T-helper 2 cell treated with Interferon-gamma antibody and Interleukin-4, amounts not matched to agents 5 μg/mL and 100 μg/mL, for 36 hours (primary cell): Measurements from ENCODE around the gene SELENOM.

Experiments used
- DNase-seq: peaks from one replicate; pipeline ENCODE4 v3.0.0; 2021; ENCODE audit warnings: low spot score
- H3K27ac Mint-ChIP-seq: one replicate; pipeline ENCODE4 v1.8.0; 2021; ENCODE audit warnings: mild to moderate bottlenecking, mixed read lengths
- H3K27me3 Mint-ChIP-seq: one replicate; pipeline ENCODE4 v1.8.0; 2021; ENCODE audit warnings: low read depth, mixed read lengths
- H3K36me3 Mint-ChIP-seq: one replicate; pipeline ENCODE4 v1.8.0; 2021; ENCODE audit warnings: low read depth, mixed read lengths
- H3K4me1 Mint-ChIP-seq: one replicate; pipeline ENCODE4 v1.8.0; 2021; ENCODE audit warnings: low read depth, mixed read lengths
- H3K4me3 Mint-ChIP-seq: one replicate; pipeline ENCODE4 v1.8.0; 2022; ENCODE audit warnings: mild to moderate bottlenecking, moderate library complexity, mixed read lengths
- H3K9me3 Mint-ChIP-seq: one replicate; pipeline ENCODE4 v1.8.0; 2021; ENCODE audit warnings: mixed read lengths

SELENOM gene, protein sequence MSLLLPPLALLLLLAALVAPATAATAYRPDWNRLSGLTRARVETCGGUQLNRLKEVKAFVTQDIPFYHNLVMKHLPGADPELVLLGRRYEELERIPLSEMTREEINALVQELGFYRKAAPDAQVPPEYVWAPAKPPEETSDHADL

DNA sequence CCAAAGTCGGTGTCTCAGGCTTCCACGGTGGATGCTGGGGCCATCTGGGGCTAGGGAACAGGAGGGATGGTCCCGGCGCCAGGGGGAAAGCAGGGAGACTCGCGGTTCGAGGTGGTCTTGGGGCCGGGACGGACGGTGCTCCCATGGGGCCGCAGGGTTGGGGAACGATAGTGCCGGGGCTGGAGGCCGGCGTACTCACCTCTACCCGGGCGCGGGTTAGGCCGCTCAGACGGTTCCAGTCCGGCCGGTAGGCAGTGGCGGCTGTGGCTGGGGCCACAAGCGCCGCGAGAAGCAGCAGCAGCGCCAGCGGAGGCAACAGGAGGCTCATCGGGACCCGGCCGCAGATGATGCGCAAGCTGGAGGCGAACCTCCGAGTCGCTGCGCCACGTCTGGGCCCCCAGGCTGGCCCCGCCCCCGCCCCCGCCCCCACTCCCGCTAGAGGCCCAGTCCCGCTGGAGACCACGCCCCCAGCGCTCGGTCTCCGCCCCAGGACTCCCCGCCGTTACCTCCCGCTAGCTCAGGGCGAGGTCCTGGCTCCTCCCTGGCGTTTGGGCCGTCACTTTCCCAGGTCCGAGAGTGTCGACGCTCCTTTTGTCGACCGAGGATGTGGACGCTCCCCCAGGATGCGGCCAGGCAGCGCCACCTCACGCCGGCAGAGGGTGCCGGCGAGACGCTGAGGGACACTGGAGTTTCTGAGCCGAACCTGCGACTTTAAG is at the start of gene SELENOM:
Gene SELENOM, minus strand, starts transcription at position 391 of the 716 bp plus-strand sequence. Its CDS starts 63 bp downstream, at position 328.
- H3K36me3 Mint-ChIP-seq, result no peaks in the 10 kb centered on the region
- H3K4me1 Mint-ChIP-seq, result peaks cover 9% of the 10 kb centered on the region
- H3K27ac Mint-ChIP-seq, result peak within 1 kb of the TSS; percentile 41
- H3K4me3 Mint-ChIP-seq, result peak within 1 kb of the TSS; percentile 81
- H3K27me3 Mint-ChIP-seq, result no peaks in the 10 kb centered on the region
- peak; percentile 91 for DNase-seq
- no peaks in the 10 kb centered on the region for H3K9me3 Mint-ChIP-seq

DNA sequence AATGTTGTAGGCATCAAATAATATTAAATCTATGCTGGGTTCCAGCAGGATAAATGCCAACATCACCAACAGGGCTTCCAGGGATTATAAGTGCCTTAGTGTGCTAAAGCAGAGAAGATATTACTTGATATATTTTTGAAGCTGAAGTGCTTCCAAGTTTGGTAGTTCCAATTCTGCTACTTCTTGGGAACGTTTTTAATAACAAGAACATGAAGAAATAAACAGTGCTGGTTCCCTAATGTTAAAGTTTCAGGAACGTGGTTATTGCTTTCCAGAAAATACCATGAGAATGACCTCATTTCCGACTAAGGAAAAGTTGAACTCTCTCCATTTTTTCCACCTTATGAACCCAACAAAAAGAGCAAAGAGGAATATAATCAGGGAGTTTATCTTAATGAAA is 48.1 kb upstream of the SELENOM start:
- peaks cover 5% of the 10 kb centered on the region for H3K4me1 Mint-ChIP-seq
- no peaks in the 10 kb centered on the region for H3K9me3 Mint-ChIP-seq
- no peak for DNase-seq
- H3K36me3 Mint-ChIP-seq, result peaks cover 2% of the 10 kb centered on the region
- H3K27ac Mint-ChIP-seq, result no peak overlapping the region
- H3K4me3 Mint-ChIP-seq, result no peak overlapping the region
- H3K27me3 Mint-ChIP-seq, result peaks cover 5% of the 10 kb centered on the region

DNA sequence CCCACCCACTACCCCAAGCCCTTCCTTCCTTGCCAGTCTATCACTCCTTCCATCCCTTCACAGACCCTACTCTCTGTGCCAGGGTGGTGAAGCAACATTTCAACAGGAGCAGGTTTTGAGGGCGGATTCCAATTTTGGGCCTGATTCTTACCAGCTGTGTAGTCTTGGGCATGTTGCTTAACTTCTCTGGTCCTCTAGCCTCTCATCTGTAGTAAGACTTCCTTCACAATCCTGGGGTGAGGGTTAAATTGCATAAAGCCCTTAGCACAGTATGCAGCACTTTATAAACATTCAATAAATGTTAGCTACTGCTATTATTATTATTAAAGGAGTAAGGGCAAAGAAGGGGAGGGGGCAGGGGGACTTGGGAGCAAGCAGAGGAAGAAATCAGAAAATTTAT is 47.6 kb upstream of the SELENOM start:
- no peak for DNase-seq
- Mint-ChIP-seq H3K4me3 (no peak overlapping the region), H3K36me3 (peaks cover under 1% of the 10 kb centered on the region), H3K27ac (no peak overlapping the region), H3K27me3 (peaks cover 5% of the 10 kb centered on the region), H3K9me3 (no peaks in the 10 kb centered on the region), H3K4me1 (peaks cover 4% of the 10 kb centered on the region)

DNA sequence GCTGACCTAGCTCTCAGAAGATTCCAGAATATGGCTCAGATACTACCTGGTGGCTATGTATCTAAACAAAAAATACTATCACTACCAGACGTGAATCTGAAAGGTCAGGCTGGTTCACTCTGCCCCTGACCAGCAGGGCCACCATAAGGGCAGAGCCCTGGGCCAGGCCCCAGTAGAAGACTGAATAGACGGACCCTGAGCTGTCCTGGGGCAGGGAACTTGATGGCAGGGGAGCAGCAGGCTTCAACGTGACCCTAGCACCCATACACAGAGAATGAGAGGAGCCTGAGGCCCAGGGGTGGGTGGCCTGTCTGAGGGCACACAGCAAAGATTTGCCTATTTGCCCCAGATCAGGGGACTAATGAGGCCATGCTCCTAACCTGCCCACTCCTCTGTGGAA is 46.0 kb upstream of the SELENOM start:
- H3K27me3 Mint-ChIP-seq, result peaks cover 5% of the 10 kb centered on the region
- no peak for DNase-seq

DNA sequence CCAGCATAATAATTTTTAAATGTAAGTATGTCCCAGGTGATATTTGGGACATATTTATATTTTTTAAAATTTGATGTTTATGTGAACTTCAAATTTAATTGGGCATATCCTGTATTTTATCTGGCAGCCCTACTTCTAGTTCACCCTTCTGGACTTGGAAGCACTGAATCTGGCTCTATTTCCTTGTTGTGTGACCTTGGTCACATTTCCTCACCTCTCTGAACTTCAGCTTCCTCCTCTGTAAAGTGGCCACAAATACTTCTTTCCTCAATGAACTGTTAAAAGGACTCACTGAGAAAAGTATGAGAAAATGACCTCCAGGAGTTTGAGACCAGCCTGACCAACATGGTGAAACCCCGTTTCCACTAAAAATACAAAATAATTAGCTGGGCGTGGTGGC is 44.5 kb upstream of the SELENOM start:
- no peak overlapping the region for H3K4me3 Mint-ChIP-seq
- H3K9me3 Mint-ChIP-seq, result no peaks in the 10 kb centered on the region
- H3K36me3 Mint-ChIP-seq, result no peaks in the 10 kb centered on the region
- peaks cover 2% of the 10 kb centered on the region for H3K27me3 Mint-ChIP-seq
- H3K27ac Mint-ChIP-seq, result no peak overlapping the region
- DNase-seq, result no peak
- H3K4me1 Mint-ChIP-seq, result no peaks in the 10 kb centered on the region

More for the DNA sequence above, 46.0 kb upstream of the SELENOM start:
- Mint-ChIP-seq H3K36me3 (no peaks in the 10 kb centered on the region), H3K9me3 (no peaks in the 10 kb centered on the region), H3K4me3 (no peak overlapping the region), H3K4me1 (no peaks in the 10 kb centered on the region), H3K27ac (no peak overlapping the region)

DNA sequence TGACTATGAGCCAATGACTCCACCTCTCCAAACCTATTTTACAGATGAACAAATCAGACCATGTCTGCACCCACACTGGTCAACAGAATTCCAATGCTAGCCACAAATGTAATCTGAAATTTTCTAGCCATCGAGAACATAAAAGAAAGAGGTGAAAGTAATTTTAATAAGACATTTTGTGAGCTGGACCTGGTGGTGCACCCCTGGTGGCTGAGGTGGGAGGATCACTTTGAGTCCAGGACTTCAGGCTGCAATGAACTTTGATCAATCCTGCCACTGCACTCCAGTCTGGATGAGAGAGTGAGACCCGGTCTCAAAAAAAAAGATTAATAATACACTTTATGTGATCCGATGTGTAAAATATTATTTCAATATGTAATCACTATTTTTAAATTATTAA is 43.2 kb upstream of the SELENOM start:
- Mint-ChIP-seq H3K4me3 (no peak overlapping the region), H3K27me3 (peaks cover 2% of the 10 kb centered on the region), H3K27ac (no peak overlapping the region), H3K4me1 (no peaks in the 10 kb centered on the region), H3K9me3 (no peaks in the 10 kb centered on the region), H3K36me3 (no peaks in the 10 kb centered on the region)
- no peak for DNase-seq

DNA sequence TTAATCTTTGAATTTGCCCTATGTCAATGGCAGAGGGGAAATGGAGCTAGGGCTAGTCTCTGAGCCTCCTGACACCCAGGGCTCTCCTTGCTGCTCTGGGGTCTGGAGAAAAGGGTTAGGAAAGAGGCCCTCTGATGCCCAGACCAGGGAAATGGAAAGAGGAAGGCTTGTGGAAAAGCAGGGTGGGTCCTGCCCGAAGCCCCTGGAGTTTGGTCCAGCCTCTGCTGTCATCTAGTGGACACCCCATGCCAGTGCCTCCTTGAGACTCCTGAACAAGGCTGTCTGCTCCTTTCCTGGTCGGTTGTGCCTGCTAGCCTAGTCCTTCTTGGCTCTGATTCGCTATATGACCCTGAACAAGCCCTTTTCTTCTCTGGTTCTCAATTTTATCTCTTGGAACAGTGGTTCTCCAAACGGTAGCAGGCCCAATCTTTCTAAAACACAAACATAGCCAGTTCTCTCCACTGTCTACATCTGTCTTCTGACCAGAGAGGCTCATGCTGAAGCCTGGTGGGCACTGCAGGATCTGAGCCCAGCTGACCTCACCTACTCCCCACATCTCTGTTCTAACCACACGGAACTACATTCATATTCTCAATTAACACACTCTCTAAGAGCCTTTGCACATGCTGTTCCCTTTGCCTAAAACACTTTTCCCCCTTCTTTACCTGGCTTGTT is 41.7 kb upstream of the SELENOM start:
- Mint-ChIP-seq H3K27me3 (peaks cover 2% of the 10 kb centered on the region), H3K4me1 (peaks cover 3% of the 10 kb centered on the region), H3K27ac (no peak overlapping the region), H3K36me3 (no peaks in the 10 kb centered on the region), H3K4me3 (no peak overlapping the region), H3K9me3 (peaks cover 7% of the 10 kb centered on the region)
- DNase-seq, result peak; percentile 8

DNA sequence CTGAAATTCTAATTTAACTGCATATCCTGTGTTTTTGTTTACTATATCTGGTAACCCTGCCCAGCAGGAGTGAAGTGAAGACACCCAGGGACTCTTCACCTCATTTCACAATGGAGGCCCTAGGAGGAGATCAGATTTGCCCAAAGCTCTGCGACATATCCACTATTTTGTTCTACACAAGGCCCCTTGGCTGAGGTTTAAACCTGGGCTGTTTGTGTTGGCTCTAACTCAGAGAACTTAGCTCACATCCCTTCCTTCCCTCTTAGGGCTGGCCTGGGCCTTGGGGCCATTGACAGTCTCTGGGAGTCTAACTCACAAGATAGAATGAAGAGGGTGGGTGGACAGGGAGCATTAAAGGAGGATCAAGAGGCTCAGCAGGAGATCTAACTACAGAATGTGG is 41.1 kb upstream of the SELENOM start:
- Mint-ChIP-seq H3K4me3 (no peak overlapping the region), H3K27ac (no peak overlapping the region), H3K9me3 (peaks cover 7% of the 10 kb centered on the region), H3K36me3 (no peaks in the 10 kb centered on the region), H3K27me3 (peaks cover 2% of the 10 kb centered on the region), H3K4me1 (peaks cover 5% of the 10 kb centered on the region)
- no peak for DNase-seq

DNA sequence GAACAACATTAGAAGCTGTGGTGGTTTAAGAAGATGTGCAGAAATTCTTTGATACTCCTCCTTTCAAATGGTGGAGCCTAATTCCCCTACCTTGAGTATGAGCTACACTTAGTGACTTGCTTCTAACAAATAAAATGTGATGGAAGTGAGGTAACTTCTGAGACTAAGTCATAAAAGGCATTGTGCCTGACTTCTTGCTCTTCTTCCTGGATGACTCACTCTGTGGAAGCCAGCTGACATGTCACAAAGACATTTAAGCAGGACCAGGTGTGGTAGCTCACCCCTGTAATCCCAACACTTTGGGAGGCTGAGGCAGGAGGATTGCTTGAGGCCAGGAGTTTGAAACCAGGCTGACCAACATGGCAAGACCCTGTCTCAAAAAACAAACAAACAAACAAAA is 36.9 kb upstream of the SELENOM start:
- Mint-ChIP-seq H3K36me3 (no peaks in the 10 kb centered on the region), H3K27ac (no peak overlapping the region), H3K9me3 (peaks cover 7% of the 10 kb centered on the region), H3K4me1 (peaks cover 5% of the 10 kb centered on the region), H3K27me3 (peaks cover 2% of the 10 kb centered on the region), H3K4me3 (no peak overlapping the region)
- no peak for DNase-seq

DNA sequence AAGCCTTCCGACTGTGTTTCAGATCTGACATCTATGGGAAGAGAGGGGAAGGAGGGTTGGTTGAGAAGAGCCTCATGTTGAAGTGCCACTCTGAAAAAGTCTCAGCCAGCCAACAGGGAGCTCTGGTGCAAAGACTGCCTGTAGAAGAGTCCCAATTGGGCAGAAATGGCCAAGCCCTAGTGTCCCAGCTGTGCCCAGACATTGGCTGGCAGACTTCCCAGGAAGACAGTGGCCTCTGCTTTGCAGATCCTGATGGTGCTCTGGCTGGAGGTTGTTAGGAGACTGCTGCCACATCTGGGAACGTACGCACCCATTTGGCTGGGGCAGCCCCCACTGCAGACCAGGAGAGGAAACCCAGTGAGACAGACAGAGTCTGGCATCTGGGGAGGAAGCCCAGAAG is 36.2 kb upstream of the SELENOM start:
- Mint-ChIP-seq H3K36me3 (no peaks in the 10 kb centered on the region), H3K9me3 (peaks cover 7% of the 10 kb centered on the region), H3K27me3 (peaks cover 2% of the 10 kb centered on the region), H3K4me1 (peaks cover 5% of the 10 kb centered on the region), H3K4me3 (no peak overlapping the region), H3K27ac (no peak overlapping the region)
- no peak for DNase-seq

DNA sequence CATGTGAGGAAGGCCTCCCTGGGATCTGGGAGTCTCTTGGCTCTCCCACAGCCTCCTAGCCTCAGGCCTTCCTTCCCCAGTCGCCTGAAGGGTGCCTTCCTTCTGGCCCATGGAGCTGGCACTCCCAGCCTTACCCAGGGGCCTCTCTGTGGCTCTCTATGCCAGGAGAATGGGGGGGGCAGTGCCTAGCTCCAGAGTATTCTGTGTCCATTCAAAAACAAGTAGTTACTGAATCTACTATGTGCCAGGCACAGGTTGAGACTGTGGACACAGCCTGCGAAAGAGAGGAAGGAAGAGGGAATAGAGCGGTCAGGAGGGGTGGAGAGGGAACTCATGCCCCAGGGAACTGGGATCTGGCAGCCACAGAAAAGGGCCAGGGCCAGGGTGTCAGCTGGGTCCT is 35.7 kb upstream of the SELENOM start:
- Mint-ChIP-seq H3K4me1 (peaks cover 5% of the 10 kb centered on the region), H3K27me3 (peaks cover 2% of the 10 kb centered on the region), H3K36me3 (no peaks in the 10 kb centered on the region), H3K9me3 (peaks cover 7% of the 10 kb centered on the region), H3K4me3 (no peak overlapping the region), H3K27ac (no peak overlapping the region)
- DNase-seq, result no peak

DNA sequence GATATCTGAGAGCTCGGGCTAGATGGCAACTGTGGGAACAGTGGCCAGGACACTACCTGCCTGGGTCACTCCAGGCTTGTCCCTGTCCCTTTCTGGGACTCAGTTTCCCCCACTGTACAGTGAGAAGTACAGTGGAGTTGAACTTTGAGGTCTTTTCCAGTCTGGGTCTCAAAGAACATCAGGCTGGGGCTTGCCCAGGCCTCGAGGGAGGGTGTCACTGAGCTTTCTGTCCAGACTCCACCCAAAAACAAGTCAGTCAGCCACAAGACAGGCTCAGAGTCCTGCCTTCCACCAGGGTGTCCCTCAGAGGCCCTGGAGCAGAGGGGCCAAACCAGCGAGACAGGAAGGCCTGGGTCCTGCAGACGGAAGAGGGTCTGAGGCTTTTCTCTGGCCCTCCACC is 34.9 kb upstream of the SELENOM start:
- no peak for DNase-seq
- H3K4me1 Mint-ChIP-seq, result peaks cover 5% of the 10 kb centered on the region
- no peak overlapping the region for H3K4me3 Mint-ChIP-seq
- H3K27me3 Mint-ChIP-seq, result no peaks in the 10 kb centered on the region
- H3K9me3 Mint-ChIP-seq, result peaks cover 7% of the 10 kb centered on the region
- H3K27ac Mint-ChIP-seq, result no peak overlapping the region
- no peaks in the 10 kb centered on the region for H3K36me3 Mint-ChIP-seq

DNA sequence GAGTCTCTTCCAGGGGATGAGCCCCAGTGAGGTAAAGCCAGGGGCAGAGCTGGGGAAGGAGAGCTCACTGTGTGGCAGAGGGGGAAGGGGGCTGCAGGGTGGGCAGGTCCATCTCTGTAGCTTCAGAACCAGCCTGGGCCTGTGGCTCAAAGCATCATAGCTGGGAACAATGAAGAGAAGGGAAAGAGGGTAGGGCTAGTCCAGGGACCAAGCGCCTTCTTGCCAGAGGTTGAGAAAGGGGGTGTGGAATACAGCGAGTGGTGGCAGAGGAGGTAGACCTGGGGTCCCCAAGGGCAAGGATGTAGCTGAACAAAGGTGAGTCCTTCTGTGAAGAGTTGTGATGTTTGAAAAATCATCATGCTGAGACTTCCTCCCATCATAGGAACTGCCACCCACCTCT is 34.2 kb upstream of the SELENOM start:
- Mint-ChIP-seq H3K4me1 (peaks cover 5% of the 10 kb centered on the region), H3K27me3 (no peaks in the 10 kb centered on the region), H3K36me3 (no peaks in the 10 kb centered on the region), H3K27ac (no peak overlapping the region), H3K9me3 (peaks cover 7% of the 10 kb centered on the region), H3K4me3 (no peak overlapping the region)
- no peak for DNase-seq

DNA sequence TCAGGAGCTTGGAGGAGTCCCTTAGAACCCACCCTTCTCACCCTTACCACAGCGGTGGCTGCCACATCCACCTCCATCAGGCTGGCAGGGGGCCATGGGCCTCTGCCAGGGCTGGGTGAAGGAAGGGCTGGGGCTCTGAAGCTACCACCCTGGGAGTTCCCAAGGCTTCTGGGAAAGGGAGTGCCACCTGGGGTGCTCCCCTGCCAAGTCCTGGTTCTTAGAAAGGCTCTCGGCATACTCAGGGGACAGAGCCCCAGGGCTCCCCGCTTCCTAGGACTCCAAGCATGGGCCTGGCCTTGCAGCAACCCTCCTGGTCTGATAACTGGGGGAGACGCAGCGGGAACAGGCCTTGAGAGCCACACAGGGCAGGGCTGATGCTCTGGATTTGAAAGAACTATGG is 33.4 kb upstream of the SELENOM start:
- DNase-seq, result no peak
- Mint-ChIP-seq H3K27me3 (no peaks in the 10 kb centered on the region), H3K9me3 (peaks cover 7% of the 10 kb centered on the region)

More for the DNA sequence above, 33.4 kb upstream of the SELENOM start:
- Mint-ChIP-seq H3K27ac (no peak overlapping the region), H3K36me3 (no peaks in the 10 kb centered on the region), H3K4me1 (peaks cover 5% of the 10 kb centered on the region), H3K4me3 (no peak overlapping the region)
